Testis (tissue), 2 donors: Measurements from ENCODE around the gene IL1RAP.

ENCODE experiments used
- CTCF ChIP-seq, 3 experiments: fragments of 450-650 bp in 2 of 3; fragments of 200-600 bp in 1 of 3; sonication (generic) in 1 of 3; IDR thresholded peaks; one replicate each; pipeline ENCODE4 v1.5.1; 2016 to 2019; ENCODE audit warnings: antibody characterized with exemption in 3 of 3, mild to moderate bottlenecking in 2 of 3, moderate library complexity in 1 of 3
- POLR2A ChIP-seq: fragments of 450-650 bp; IDR thresholded peaks from one replicate; pipeline ENCODE4 v1.6.1; 2017; ENCODE audit warnings: antibody characterized with exemption, mild to moderate bottlenecking, moderate library complexity

GRCh38 chr3:190615060-190615384 is 101.1 kb downstream of the IL1RAP start:
- TF ChIP-seq CTCF (IDR thresholded peaks at IDR 0.05): no peak
- no peak for TF ChIP-seq POLR2A
